GM12874 (cell line): ENCODE data around the gene MAP4K4.

Source experiments
- CTCF ChIP-seq: IDR thresholded peaks from 2 replicates; pipeline ENCODE4 v1.5.1; 2011; ENCODE audit warnings: low read depth, mild to moderate bottlenecking, control low read depth, low read length, moderate library complexity; ENCODE audit not compliant: insufficient read depth

MAP4K4 gene

GRCh38 chr2:101717071-101717845 lies 19.8 kb downstream of the MAP4K4 start:
- no peak for TF ChIP-seq CTCF

GRCh38 chr2:101718479-101718878 lies 21.0 kb downstream of the MAP4K4 start:
- no peak for TF ChIP-seq CTCF

- no peak for TF ChIP-seq CTCF
These were observed 21.6 kb downstream of the MAP4K4 start for GRCh38 chr2:101718993-101719571.

GRCh38 chr2:101720732-101721131 lies 23.2 kb downstream of the MAP4K4 start:
- TF ChIP-seq CTCF, result no peak

GRCh38 chr2:101722864-101723263 lies 25.4 kb downstream of the MAP4K4 start:
- TF ChIP-seq CTCF, result no peak

- no peak for TF ChIP-seq CTCF
These were observed 26.0 kb downstream of the MAP4K4 start for GRCh38 chr2:101723371-101724124.

GRCh38 chr2:101724125-101724474 lies 26.6 kb downstream of the MAP4K4 start:
- no peak for TF ChIP-seq CTCF
